GM10248 (cell line): Measurements from ENCODE around the gene OR2L3.

Experiments used
- CTCF ChIA-PET: fragments of 300-600 bp; sonication (Branson Sonifier 250); formaldehyde crosslinking; extraction: SDS; loops from one replicate; lab custom pipeline; 2021; ENCODE audit warnings: antibody characterized with exemption; lab: Yijun Ruan, JAX
- POLR2A ChIA-PET: fragments of 350-650 bp; sonication (Branson Sonifier 250); formaldehyde crosslinking; extraction: SDS; loops from one replicate; lab custom pipeline; 2020; ENCODE audit warnings: antibody characterized with exemption; lab: Yijun Ruan, JAX
- DNase-seq: peaks from one replicate; pipeline ENCODE4 v3.0.0; 2012; ENCODE audit errors: extremely low spot score
- TF ChIP-seq, protein P1 (sequence below): IDR thresholded peaks from 2 replicates; pipeline ENCODE4 v1.5.1; 2012; ENCODE audit warnings: mild to moderate bottlenecking, low read depth; ENCODE audit errors: extremely low read depth, missing control alignments, control extremely low read depth

Gene OR2L3

DNA sequence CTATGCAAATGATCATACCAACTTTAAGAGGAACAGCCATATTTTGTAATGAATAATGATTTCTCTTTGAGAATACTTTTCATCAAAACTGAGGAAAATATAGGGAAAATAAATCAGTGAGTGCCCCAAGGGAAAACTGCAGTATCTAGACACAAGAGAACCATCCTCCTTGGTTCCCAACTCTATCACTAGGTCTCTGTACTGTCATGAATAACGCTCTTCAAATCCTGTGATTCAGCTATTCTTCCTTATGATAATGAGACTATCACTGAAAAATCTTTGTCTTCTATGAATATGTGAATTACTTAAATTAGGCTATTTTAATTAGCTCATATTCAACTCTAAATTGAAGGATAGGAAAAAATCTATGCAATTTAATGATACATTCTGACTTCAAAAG lies 30.8 kb upstream of the OR2L3 start:
- CTCF ChIA-PET, result interaction anchor here (1.2 kb wide), 1 partner anchor 13 kb away, joined by 3 read pairs; no protein-coding TSS in a partner anchor
- TF ChIP-seq, protein P1, sequence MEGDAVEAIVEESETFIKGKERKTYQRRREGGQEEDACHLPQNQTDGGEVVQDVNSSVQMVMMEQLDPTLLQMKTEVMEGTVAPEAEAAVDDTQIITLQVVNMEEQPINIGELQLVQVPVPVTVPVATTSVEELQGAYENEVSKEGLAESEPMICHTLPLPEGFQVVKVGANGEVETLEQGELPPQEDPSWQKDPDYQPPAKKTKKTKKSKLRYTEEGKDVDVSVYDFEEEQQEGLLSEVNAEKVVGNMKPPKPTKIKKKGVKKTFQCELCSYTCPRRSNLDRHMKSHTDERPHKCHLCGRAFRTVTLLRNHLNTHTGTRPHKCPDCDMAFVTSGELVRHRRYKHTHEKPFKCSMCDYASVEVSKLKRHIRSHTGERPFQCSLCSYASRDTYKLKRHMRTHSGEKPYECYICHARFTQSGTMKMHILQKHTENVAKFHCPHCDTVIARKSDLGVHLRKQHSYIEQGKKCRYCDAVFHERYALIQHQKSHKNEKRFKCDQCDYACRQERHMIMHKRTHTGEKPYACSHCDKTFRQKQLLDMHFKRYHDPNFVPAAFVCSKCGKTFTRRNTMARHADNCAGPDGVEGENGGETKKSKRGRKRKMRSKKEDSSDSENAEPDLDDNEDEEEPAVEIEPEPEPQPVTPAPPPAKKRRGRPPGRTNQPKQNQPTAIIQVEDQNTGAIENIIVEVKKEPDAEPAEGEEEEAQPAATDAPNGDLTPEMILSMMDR, result no peak
- DNase-seq, result no peak
- POLR2A ChIA-PET, result no interaction called here

DNA sequence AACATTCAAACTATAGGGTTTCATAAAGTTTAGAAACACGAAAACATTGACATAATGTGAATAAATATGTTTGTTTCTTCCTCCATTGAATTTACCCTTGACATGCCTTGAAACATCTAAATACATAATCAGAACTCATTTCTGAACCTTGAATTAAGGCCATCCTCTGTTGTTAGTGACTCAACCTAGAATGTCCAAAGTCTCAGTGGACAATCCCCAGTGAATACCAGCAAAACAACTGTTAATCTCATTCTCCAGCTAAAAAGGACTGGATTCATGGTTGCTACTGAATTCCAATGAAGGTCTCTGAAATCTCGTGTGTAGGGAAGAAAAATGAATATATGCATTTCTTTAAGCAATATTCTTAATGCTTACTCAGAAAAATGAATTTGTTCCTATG lies 16.9 kb upstream of the OR2L3 start, which contains the start of gene OR2L2:
TSS of gene OR2L2 (plus strand) at position 301 of the 400 bp plus-strand sequence. CDS start 8,198 bp downstream, outside the sequence.
- ChIA-PET POLR2A (no interaction called here), CTCF (no interaction called here)
- no peak for DNase-seq
- TF ChIP-seq, protein P1, result no peak

DNA sequence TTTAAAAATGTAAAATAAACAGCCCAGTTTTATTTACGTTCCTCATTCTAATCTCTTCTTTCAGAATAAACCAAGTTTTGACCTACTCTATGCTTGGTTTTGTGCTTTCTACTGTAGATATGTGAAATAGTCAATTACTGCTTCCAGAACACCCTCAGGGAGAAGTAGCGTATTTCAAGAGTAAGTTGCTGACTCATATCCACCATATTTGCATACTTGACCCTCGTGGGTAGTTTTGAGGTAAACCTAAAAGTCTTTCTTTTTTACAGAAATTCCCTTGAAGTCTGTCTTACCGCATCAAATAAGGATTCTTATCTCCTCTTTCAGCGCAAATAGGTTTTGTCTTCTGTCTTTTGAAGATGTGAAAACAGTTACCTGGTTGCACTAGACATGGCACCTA lies 1.4 kb upstream of the OR2L3 start:
- no peak for DNase-seq
- ChIA-PET CTCF (no interaction called here), POLR2A (no interaction called here)
- TF ChIP-seq, protein P1, result no peak

DNA sequence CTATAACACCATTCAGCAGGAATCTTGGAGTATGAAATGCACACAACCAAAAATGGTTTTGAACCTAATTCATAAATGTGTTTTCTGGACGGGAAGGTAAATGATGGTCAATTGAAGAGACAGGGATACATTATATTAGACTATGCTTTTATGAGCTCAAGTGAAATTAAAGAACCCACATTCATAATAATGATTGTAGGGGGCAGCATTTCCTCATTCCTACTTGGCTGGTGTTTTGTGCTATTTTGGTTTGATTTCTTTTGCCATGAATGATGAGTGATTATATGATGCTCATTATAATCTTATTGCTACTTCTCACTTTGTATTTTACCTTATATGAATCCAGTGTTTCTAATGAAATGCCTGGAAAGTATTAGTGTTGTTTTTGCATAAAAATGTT lies 372 bp downstream of the OR2L3 start:
- TF ChIP-seq, protein P1, result no peak
- ChIA-PET CTCF (no interaction called here), POLR2A (no interaction called here)
- no peak for DNase-seq

DNA sequence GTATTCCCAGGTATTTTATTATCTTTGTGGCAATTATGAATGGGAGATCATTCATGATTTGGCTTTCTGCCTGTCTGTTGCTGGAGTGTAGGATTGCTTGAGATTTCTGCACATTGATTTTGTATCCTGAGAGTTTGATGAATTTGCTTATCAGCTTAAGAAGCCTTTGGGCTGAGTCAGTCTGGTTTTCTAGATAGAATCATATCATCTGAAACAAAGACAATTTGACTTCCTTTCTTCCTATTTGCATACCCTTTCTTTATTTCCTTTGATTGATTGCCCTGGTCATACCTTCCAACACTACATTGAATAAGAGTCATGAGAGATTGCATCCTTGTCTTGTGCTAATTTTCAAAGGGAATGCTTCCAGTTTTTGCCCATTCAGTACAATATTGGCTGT lies 8.0 kb downstream of the OR2L3 start:
- DNase-seq, result no peak
- TF ChIP-seq, protein P1, result no peak
- CTCF ChIA-PET, result no interaction called here
- POLR2A ChIA-PET, result no interaction called here

DNA sequence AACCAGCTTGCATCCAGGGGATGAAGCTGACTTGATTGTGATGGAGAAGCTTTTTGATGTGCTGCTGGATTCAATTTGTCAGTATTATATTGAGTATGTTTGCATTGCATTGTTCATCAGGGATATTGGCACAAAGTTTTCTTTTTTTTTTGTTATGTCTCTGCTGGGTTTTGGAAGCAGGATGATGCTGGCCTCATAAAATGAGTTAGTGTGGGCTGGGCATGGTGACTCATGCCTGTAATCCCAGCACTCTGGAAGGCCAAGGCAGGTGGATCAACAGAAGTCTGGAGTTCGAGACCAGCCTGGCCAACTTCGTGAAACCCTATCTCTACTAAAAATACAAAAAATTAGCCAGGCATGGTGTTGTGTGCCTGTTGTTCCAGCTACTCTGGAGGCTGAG lies 8.6 kb downstream of the OR2L3 start:
- POLR2A ChIA-PET, result no interaction called here
- CTCF ChIA-PET, result no interaction called here
- TF ChIP-seq, protein P1, result no peak
- DNase-seq, result no peak

DNA sequence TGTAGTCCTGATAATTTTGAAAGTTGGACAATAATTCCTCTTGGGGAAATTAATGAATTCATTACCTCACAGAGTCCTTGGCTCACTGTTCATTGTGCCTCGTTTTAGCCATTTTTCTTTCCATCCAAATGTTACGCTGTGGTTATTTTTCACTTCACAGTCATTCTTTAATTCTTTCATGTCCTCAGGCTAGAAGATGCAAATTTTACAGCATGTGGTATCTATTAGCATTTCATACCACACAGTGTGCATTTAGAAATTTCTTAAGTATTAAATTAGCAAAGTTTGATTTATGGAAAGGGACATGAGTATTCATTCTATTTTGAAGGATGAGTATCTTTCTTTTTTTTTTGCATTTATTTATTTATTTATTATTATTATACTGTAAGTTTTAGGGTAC lies 18.4 kb downstream of the OR2L3 start:
- POLR2A ChIA-PET, result no interaction called here

More for the DNA sequence above, 18.4 kb downstream of the OR2L3 start:
- TF ChIP-seq, protein P1, result no peak
- CTCF ChIA-PET, result interaction anchor here (1.1 kb wide), 1 partner anchor 9 kb away, joined by 3 read pairs; no protein-coding TSS in a partner anchor
- DNase-seq, result no peak
